HG03025 (cell line): ENCODE results near the gene ALOX5.
"Not testable (repeated sequence)": the region's sequence is repeated elsewhere in the genome, so short reads cannot be mapped to it uniquely, and the experiment has no call there.

Experiments used
- ATAC-seq: cut with Tn5 transposase; IDR thresholded peaks from one replicate; pipeline ENCODE4 v1.9.1; 2021; ENCODE audit warnings: mild to moderate bottlenecking, moderate library complexity; ENCODE audit not compliant: unreplicated experiment, low FRiP score

Gene ALOX5

GRCh38 chr10:45373003-45373575, 927 bp upstream of the ALOX5 start:
- ATAC-seq = peak; percentile 29

GRCh38 chr10:45374350-45375052, 485 bp downstream of the ALOX5 start:
- ATAC-seq = peak; percentile 8

GRCh38 chr10:45375101-45375500, 1.1 kb downstream of the ALOX5 start:
- ATAC-seq = no peak

DNA sequence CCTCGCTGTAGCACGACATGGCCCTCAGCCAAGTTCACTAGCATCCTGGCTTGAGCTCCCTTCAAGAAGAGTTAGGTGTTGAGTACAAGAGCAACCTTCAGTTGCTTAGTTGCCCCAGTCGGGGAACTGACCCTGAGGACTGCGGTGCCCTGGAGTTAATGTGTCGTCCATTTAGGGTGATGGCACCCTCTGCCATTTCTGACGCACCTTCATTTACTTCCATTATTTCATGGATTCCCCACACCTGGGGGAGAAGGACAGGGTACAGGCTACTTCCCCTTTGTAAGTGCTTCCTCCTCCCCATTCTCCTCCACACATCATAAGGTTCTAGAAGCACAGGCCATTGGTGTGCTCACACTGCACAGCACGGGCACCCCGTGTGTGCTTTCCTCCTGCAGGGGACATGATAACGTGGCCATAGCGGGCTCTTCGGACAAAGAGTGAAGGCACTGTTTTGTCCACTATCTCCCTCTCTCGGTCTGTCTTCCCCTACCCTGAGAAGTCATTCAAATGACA, 1.8 kb downstream of the ALOX5 start:
- no peak for ATAC-seq

DNA sequence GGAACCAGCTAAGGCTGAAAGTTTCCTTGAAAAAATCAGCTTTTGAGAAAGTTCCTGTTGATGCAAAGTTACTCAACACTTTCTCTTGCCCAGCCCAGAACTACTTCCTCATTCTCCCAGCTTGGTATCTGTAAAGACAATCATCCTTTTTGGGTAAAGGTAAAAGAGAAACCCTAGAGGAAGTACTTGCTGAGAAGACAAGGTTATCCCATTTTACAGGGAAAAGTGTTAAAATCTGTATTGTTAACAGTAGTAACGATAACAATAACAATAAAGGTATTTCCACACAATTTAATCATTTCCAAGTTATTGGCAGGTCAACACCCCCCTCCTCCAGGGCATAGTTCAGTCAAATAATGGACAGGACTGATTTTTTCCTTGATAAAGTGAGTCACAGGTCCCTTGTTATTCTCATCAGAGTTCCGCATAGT, 2.4 kb downstream of the ALOX5 start:
- no peak for ATAC-seq

- ATAC-seq = no peak
Measured at GRCh38 chr10:45377321-45377720, 3.3 kb downstream of the ALOX5 start.

DNA sequence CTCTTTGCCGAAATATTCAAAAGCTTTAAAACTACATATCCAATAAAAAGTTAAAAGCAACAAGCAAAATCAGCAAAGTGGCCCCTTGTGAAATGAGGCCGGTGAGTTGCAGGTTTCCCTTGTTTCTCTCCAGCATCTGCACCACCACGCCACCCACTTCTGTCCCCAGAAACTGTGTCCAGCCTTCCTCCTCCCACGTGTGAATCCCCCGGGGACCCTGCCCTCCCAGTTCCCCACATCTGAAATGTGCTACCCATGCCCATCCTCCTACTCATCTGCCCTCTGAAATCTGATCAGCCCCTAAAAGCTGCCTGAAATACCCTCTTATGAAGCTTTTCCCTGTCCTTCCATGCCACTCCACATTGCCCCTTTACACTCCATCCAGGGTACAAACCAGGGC, 3.8 kb downstream of the ALOX5 start:
- ATAC-seq = no peak

DNA sequence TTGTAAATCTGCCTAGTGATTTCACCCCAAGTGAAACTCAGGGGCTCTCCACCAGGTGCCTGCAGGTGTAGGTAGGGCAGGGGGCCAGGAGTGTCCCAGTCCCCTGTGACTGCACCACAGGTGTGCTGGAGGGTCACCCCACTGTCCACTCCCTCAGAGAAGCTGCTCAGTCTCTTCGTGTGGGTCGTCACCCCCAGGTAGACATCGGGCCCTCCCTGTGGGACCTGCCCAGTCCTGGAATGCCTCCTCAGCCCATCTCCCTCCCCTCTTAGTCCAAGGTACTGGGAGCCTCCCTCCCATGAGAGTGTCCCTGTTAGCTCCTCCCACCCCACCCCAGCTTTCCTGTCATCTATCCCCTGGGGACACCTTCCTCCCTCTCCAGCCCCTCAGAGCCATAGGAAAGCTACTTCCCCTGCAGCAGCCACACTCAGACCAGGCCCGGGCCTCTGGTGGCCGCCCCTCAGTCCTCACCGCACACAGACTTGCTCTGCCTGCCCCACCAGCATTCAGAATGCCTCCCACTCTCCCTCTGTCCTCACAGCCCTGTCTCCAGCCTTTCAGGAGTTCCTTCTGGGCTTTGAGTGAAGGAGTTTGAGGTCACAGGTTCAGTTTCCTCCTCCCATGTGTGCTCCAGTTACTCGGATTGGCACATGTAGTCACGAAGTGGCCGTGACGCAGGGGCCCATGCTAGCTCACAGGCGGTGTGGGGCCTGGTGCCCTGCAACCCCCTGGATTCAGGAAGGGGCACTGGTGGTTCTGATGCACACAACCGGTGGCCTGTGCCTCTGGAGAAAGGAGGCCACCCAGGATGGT, 5.1 kb downstream of the ALOX5 start:
- ATAC-seq = no peak

- no peak for ATAC-seq
Measured at GRCh38 chr10:45379891-45380540, 6.0 kb downstream of the ALOX5 start.

GRCh38 chr10:45380903-45381620, 7.0 kb downstream of the ALOX5 start:
- no peak for ATAC-seq

GRCh38 chr10:45382591-45382990, 8.6 kb downstream of the ALOX5 start:
- no peak for ATAC-seq

DNA sequence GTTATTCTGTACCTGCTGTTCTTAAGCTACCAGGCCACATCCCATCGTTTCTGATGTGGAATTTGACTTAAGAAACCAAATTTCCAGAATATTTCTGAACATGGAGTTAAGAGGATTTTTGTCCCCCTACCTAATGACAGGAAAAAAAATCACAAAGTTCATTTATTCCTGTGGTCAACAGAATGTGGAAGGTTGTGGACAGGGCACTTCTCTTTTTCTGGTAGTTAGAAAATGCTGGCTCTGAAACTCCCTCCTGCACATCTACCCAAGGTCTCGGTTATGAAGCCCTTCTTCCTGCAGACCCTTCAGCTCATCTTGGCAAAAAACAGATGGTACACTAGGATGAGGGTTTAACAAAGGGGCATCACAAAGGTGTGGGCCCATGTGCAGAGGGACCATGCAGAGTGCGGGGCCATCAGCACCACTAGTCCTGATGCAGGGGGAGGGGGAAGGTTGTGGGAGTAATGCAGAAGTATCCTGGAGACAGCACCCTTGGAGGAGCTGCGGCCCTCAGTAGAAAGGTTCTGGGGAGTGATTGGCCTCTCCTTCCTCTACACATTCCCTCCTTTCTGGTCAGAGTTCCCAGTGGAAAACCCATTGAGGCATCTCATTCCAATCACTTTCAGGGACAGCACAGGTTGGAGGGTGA, 9.8 kb downstream of the ALOX5 start:
- no peak for ATAC-seq

- no peak for ATAC-seq
Measured at GRCh38 chr10:45386657-45387056, 12.6 kb downstream of the ALOX5 start.

DNA sequence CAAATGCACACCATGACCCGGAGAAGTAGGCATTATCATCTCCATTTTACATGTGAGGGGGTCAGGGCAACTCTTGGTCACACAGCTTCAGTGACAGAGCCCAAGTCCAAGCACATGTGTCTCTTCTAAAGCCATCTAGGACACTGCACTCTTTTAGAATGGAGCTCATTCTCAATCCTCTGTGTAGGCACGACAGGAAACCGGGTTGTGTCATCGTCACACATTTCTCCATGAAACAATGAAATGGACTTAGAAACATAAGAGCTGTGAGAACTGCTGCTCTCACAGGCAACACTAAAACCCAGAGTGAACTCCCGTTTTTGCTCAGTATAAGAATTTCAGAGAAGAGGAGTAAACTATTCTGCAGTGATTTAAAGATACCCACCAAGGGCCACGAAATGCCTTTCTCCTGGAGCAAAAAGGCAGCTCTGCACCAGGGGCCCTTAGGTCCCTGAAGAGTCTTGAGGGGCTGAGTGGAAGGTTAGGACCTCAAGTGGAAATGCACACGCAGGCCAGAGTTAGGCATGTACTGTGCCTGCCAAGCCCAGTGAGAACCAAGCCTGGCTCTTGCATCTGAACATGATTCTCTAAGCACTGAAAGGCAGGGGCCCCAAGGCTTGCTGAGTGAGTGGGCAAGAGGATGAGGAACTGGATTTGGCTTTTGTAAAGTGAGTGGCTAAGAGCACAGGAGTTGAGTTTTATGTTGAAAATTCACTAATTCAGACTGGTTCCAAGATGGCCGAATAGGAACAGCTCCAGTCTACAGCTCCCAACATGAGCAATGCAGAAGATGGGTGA, 13.3 kb downstream of the ALOX5 start:
- no peak for ATAC-seq

DNA sequence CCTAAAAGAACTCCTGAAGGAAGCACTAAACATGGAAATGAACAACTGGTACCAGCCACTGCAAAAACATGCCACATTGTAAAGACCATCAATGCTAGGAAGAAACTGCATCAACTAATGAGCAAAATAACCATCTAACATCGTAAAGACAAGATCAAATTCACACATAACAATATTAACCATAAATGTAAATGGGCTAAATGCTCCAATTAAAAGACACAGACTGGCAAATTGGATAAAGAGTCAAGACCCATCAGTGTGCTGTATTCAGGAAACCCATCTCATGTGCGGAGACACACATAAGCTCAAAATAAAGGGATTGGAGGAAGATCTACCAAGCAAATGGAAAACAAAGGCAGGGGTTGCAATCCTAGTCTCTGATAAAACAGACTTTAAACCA, 15.7 kb downstream of the ALOX5 start:
- not testable (repeated sequence) for ATAC-seq

- not testable (repeated sequence) for ATAC-seq
Measured at GRCh38 chr10:45391636-45392035, 17.6 kb downstream of the ALOX5 start.

GRCh38 chr10:45395554-45395953, 21.5 kb downstream of the ALOX5 start:
- no peak for ATAC-seq

GRCh38 chr10:45398595-45398994, 24.6 kb downstream of the ALOX5 start:
- no peak for ATAC-seq

DNA sequence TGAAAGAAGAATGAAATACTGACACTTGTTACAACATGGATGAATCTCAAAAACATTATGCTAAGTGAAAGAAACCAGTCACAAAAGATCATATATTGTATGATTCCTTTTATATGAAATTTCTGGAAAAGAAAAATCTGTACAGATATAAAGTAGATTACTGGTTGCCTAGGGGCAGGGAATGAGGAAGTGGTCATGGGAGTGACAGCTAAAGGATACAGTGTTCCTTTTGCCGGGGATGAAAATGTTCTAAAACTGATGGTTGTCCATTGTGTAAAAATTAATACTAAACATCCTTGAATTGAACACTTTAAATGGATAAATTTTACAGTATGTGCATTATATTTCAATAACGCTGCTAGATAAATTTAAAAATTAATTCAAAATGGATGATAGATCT, 25.1 kb downstream of the ALOX5 start:
- ATAC-seq = no peak
